Activated CD4-positive, alpha-beta memory T cell treated with anti-CD3 and anti-CD28 coated beads, Interleukin-2, amount 10 ng/mL, durations not matched to agents 7 days and 5 days (primary cell): ENCODE results near the gene HSPH1. TPM values are rescaled to one million over a fixed set of nuclear protein-coding genes. Genes with fewer than 3 reads are reported as not detected.
A peak's percentile ranks its signal among the peaks of the same experiment; 100 is the strongest.

Source experiments
- CTCF ChIA-PET: fragments of 350-600 bp; sonication (Branson Sonifier 250); formaldehyde crosslinking; loops from one replicate; lab custom pipeline; 2021; ENCODE audit warnings: antibody characterized with exemption, inconsistent platforms; lab: Charles Lee
- POLR2A ChIA-PET: fragments of 350-600 bp; sonication (Branson Sonifier 250); formaldehyde crosslinking; loops from one replicate; lab custom pipeline; 2021; ENCODE audit warnings: antibody characterized with exemption; lab: Charles Lee
- DNase-seq: peaks from one replicate; pipeline ENCODE4 v3.0.0-alpha.2; 2020
- H3K27ac Mint-ChIP-seq: one replicate; pipeline ENCODE4 v1.8.0; 2021; ENCODE audit warnings: mild to moderate bottlenecking, mixed read lengths
- H3K27me3 Mint-ChIP-seq: one replicate; pipeline ENCODE4 v1.8.0; 2021; ENCODE audit warnings: mixed read lengths
- H3K36me3 Mint-ChIP-seq: one replicate; pipeline ENCODE4 v1.8.0; 2021; ENCODE audit warnings: low read depth, mixed read lengths
- H3K4me1 Mint-ChIP-seq: one replicate; pipeline ENCODE4 v1.8.0; 2021; ENCODE audit warnings: mixed read lengths
- H3K4me3 Mint-ChIP-seq: one replicate; pipeline ENCODE4 v1.8.0; 2021; ENCODE audit warnings: mild to moderate bottlenecking, mixed read lengths
- H3K9me3 Mint-ChIP-seq: one replicate; pipeline ENCODE4 v1.8.0; 2021; ENCODE audit warnings: mixed read lengths
- total RNA-seq, 2 experiments: library from RNA; stranded (reverse); gene quantifications; one replicate each; pipeline ENCODE4 v1.2.3, GENCODE V29; 2021

Gene HSPH1
- total RNA-seq, 2 experiments from 2014 or later = 95.4 to 103 TPM

- ChIA-PET CTCF (interaction anchor here (0.8 kb wide), 1 partner anchor 100 kb away, joined by 3 read pairs; no protein-coding TSS in a partner anchor), POLR2A (no interaction called here)
- H3K9me3 Mint-ChIP-seq = no peaks in the 10 kb centered on the region
- no peak overlapping the region for H3K27ac Mint-ChIP-seq
- H3K4me3 Mint-ChIP-seq = no peak overlapping the region
- peaks cover 17% of the 10 kb centered on the region for H3K4me1 Mint-ChIP-seq
- peaks cover 90% of the 10 kb centered on the region for H3K36me3 Mint-ChIP-seq
- H3K27me3 Mint-ChIP-seq = no peaks in the 10 kb centered on the region
- DNase-seq = no peak
Measured at GRCh38 chr13:31145417-31145816, 16.3 kb downstream of the HSPH1 start.

- DNase-seq = no peak
- Mint-ChIP-seq H3K27ac (peak overlapping the region; percentile 6), H3K36me3 (peaks cover 84% of the 10 kb centered on the region), H3K27me3 (no peaks in the 10 kb centered on the region), H3K4me1 (peaks cover 54% of the 10 kb centered on the region), H3K4me3 (no peak overlapping the region), H3K9me3 (no peaks in the 10 kb centered on the region)
- CTCF ChIA-PET = interaction anchor here (1.1 to 2.6 kb wide), 3 partner anchors 11 to 94 kb away, joined by 3 to 9 read pairs (median 4); no protein-coding TSS in a partner anchor
- POLR2A ChIA-PET = interaction anchor here (1.2 to 2.9 kb wide), 3 partner anchors 11 to 94 kb away, joined by 3 to 16 read pairs (median 4); no protein-coding TSS in a partner anchor
Measured at GRCh38 chr13:31138515-31138914, 23.2 kb downstream of the HSPH1 start.

- peaks cover 62% of the 10 kb centered on the region for H3K4me1 Mint-ChIP-seq
- POLR2A ChIA-PET = interaction anchor here (0.8 kb wide), 1 partner anchor 24 kb away, joined by 3 read pairs; no protein-coding TSS in a partner anchor
- H3K27me3 Mint-ChIP-seq = no peaks in the 10 kb centered on the region
- no peak overlapping the region for H3K4me3 Mint-ChIP-seq
- H3K27ac Mint-ChIP-seq = no peak overlapping the region
- CTCF ChIA-PET = interaction anchor here (1.0 kb wide), 1 partner anchor 271 kb away, joined by 3 read pairs; no protein-coding TSS in a partner anchor
- H3K9me3 Mint-ChIP-seq = no peaks in the 10 kb centered on the region
- no peak for DNase-seq
- H3K36me3 Mint-ChIP-seq = peaks cover 78% of the 10 kb centered on the region
Measured at GRCh38 chr13:31136724-31137123, 25.0 kb downstream of the HSPH1 start.

GRCh38 chr13:31134039-31134711 lies 27.5 kb downstream of the HSPH1 start:
- Mint-ChIP-seq H3K27me3 (no peaks in the 10 kb centered on the region), H3K4me3 (no peak overlapping the region), H3K27ac (peak overlapping the region; percentile 29), H3K4me1 (peaks cover 63% of the 10 kb centered on the region), H3K9me3 (no peaks in the 10 kb centered on the region), H3K36me3 (peaks cover 60% of the 10 kb centered on the region)
- POLR2A ChIA-PET = interaction anchor here (1.0 to 1.3 kb wide), 2 partner anchors 10 to 89 kb away, joined by 3 to 4 read pairs; no protein-coding TSS in a partner anchor
- DNase-seq = no peak
- CTCF ChIA-PET = interaction anchor here (1.0 to 1.2 kb wide), 2 partner anchors 19 to 89 kb away, joined by 3 read pairs; no protein-coding TSS in a partner anchor

- no peak for DNase-seq
- Mint-ChIP-seq H3K27me3 (peaks cover 5% of the 10 kb centered on the region), H3K36me3 (peaks cover 54% of the 10 kb centered on the region), H3K4me3 (no peak overlapping the region), H3K9me3 (no peaks in the 10 kb centered on the region), H3K4me1 (peaks cover 59% of the 10 kb centered on the region), H3K27ac (peak overlapping the region; percentile 29)
- ChIA-PET POLR2A (interaction anchor here (1.3 kb wide), 1 partner anchor 9 kb away, joined by 3 read pairs; no protein-coding TSS in a partner anchor), CTCF (no interaction called here)
Measured at GRCh38 chr13:31133621-31134020, 28.1 kb downstream of the HSPH1 start.

- Mint-ChIP-seq H3K36me3 (peaks cover 35% of the 10 kb centered on the region), H3K27ac (no peak overlapping the region), H3K27me3 (peaks cover 17% of the 10 kb centered on the region), H3K4me3 (no peak overlapping the region), H3K9me3 (no peaks in the 10 kb centered on the region), H3K4me1 (peaks cover 42% of the 10 kb centered on the region)
- no peak for DNase-seq
- ChIA-PET POLR2A (no interaction called here), CTCF (interaction anchor here (1.0 kb wide), 1 partner anchor 87 kb away, joined by 4 read pairs; no protein-coding TSS in a partner anchor)
Measured at GRCh38 chr13:31131470-31131961, 30.2 kb downstream of the HSPH1 start.

GRCh38 chr13:31129419-31129818 lies 32.3 kb downstream of the HSPH1 start:
- Mint-ChIP-seq H3K27me3 (peaks cover 32% of the 10 kb centered on the region), H3K9me3 (no peaks in the 10 kb centered on the region), H3K27ac (no peak overlapping the region), H3K4me3 (no peak overlapping the region), H3K36me3 (peaks cover 23% of the 10 kb centered on the region), H3K4me1 (peaks cover 29% of the 10 kb centered on the region)
- POLR2A ChIA-PET = no interaction called here
- DNase-seq = no peak
- CTCF ChIA-PET = no interaction called here

GRCh38 chr13:31124204-31124603 lies 37.5 kb downstream of the HSPH1 start:
- Mint-ChIP-seq H3K4me1 (peaks cover 16% of the 10 kb centered on the region), H3K9me3 (no peaks in the 10 kb centered on the region), H3K27ac (no peak overlapping the region), H3K36me3 (no peaks in the 10 kb centered on the region), H3K4me3 (no peak overlapping the region), H3K27me3 (peaks cover 66% of the 10 kb centered on the region)
- no peak for DNase-seq
- CTCF ChIA-PET = no interaction called here
- POLR2A ChIA-PET = interaction anchor here (1.2 kb wide), 1 partner anchor 10 kb away, joined by 3 read pairs; no protein-coding TSS in a partner anchor

GRCh38 chr13:31122544-31123260 lies 39.0 kb downstream of the HSPH1 start:
- Mint-ChIP-seq H3K9me3 (no peaks in the 10 kb centered on the region), H3K27me3 (peaks cover 69% of the 10 kb centered on the region), H3K36me3 (no peaks in the 10 kb centered on the region), H3K4me1 (peaks cover 16% of the 10 kb centered on the region), H3K4me3 (no peak overlapping the region), H3K27ac (no peak overlapping the region)
- ChIA-PET POLR2A (interaction anchor here (0.9 kb wide), 1 partner anchor 77 kb away, joined by 3 read pairs; no protein-coding TSS in a partner anchor), CTCF (no interaction called here)
- no peak for DNase-seq

GRCh38 chr13:31122143-31122542 lies 39.6 kb downstream of the HSPH1 start:
- CTCF ChIA-PET = no interaction called here
- H3K27me3 Mint-ChIP-seq = peaks cover 68% of the 10 kb centered on the region
- no peak for DNase-seq
- H3K4me3 Mint-ChIP-seq = no peak overlapping the region
- H3K36me3 Mint-ChIP-seq = no peaks in the 10 kb centered on the region
- POLR2A ChIA-PET = no interaction called here
- peaks cover 16% of the 10 kb centered on the region for H3K4me1 Mint-ChIP-seq
- no peaks in the 10 kb centered on the region for H3K9me3 Mint-ChIP-seq
- H3K27ac Mint-ChIP-seq = no peak overlapping the region

- no peak overlapping the region for H3K27ac Mint-ChIP-seq
- no peak for DNase-seq
- peaks cover 67% of the 10 kb centered on the region for H3K27me3 Mint-ChIP-seq
- POLR2A ChIA-PET = no interaction called here
- no peaks in the 10 kb centered on the region for H3K36me3 Mint-ChIP-seq
- peaks cover 16% of the 10 kb centered on the region for H3K4me1 Mint-ChIP-seq
- H3K4me3 Mint-ChIP-seq = no peak overlapping the region
- H3K9me3 Mint-ChIP-seq = no peaks in the 10 kb centered on the region
- CTCF ChIA-PET = no interaction called here
Measured at GRCh38 chr13:31121379-31122140, 40.1 kb downstream of the HSPH1 start.

- CTCF ChIA-PET = no interaction called here
- Mint-ChIP-seq H3K27ac (no peak overlapping the region), H3K36me3 (no peaks in the 10 kb centered on the region), H3K4me3 (no peak overlapping the region), H3K4me1 (peaks cover 16% of the 10 kb centered on the region), H3K27me3 (peaks cover 70% of the 10 kb centered on the region), H3K9me3 (no peaks in the 10 kb centered on the region)
- POLR2A ChIA-PET = no interaction called here
- no peak for DNase-seq
Measured at GRCh38 chr13:31119966-31120700, 41.6 kb downstream of the HSPH1 start.
